ENCODE data around the gene MACF1.

MACF1 gene

DNA sequence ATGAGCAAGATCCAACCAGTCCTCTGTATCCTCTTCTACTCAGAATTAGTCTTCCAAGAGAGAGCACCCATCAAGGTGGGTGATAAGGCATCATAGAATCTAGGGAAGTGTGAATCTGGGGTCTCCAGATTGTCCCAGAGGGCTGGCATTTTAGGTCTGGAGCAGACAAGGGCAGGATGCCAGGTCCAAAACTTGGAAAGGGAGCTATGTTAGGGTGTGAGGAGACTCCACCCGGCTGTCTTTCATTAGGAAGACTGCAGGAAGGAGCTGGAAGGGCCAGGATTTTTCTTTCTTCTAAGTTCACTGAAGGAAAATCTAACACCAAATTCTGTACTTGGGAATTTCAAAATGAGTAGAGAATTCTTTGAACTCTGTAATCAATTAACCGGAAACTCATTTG lies 200.9 kb downstream of the MACF1 start:
- Mint-ChIP-seq H3K27ac (peak overlapping the region; percentile 88 to 98 (median 98)), H3K9me3 (no peaks in the 10 kb centered on the region), H3K4me3 (peak overlapping the region; percentile 50 to 64 (median 63)), H3K36me3 (ENCODE audit: low read depth) (peaks cover 5% of the 10 kb centered on the region), H3K27me3 (ENCODE audit: low read depth) (no peaks in the 10 kb centered on the region), H3K4me1 (peaks cover 54% of the 10 kb centered on the region)
- TF ChIP-seq, protein P1, sequence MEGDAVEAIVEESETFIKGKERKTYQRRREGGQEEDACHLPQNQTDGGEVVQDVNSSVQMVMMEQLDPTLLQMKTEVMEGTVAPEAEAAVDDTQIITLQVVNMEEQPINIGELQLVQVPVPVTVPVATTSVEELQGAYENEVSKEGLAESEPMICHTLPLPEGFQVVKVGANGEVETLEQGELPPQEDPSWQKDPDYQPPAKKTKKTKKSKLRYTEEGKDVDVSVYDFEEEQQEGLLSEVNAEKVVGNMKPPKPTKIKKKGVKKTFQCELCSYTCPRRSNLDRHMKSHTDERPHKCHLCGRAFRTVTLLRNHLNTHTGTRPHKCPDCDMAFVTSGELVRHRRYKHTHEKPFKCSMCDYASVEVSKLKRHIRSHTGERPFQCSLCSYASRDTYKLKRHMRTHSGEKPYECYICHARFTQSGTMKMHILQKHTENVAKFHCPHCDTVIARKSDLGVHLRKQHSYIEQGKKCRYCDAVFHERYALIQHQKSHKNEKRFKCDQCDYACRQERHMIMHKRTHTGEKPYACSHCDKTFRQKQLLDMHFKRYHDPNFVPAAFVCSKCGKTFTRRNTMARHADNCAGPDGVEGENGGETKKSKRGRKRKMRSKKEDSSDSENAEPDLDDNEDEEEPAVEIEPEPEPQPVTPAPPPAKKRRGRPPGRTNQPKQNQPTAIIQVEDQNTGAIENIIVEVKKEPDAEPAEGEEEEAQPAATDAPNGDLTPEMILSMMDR (IDR thresholded peaks at IDR 0.05; ENCODE audit: unreplicated experiment in 3 of 3), result no peak

- Mint-ChIP-seq H3K36me3 (ENCODE audit: low read depth) (peaks cover 15% of the 10 kb centered on the region), H3K4me3 (peak overlapping the region; percentile 93 to 97 (median 96)), H3K27me3 (ENCODE audit: low read depth) (no peaks in the 10 kb centered on the region), H3K4me1 (peaks cover 68% of the 10 kb centered on the region), H3K9me3 (no peaks in the 10 kb centered on the region), H3K27ac (peak overlapping the region; percentile 88 to 98 (median 98))
- TF ChIP-seq, protein P1 (IDR thresholded peaks at IDR 0.05; ENCODE audit: unreplicated experiment in 3 of 3), result no peak
Observed at GRCh38 chr1:39406533-39407450, 202.3 kb downstream of the MACF1 start.

- H3K27me3 Mint-ChIP-seq (ENCODE audit: low read depth), result no peaks in the 10 kb centered on the region
- peak overlapping the region; percentile 88 to 98 (median 98) for H3K27ac Mint-ChIP-seq
- no peaks in the 10 kb centered on the region for H3K9me3 Mint-ChIP-seq
- peaks cover 71% of the 10 kb centered on the region for H3K4me1 Mint-ChIP-seq
- TF ChIP-seq, protein P1 (IDR thresholded peaks at IDR 0.05; ENCODE audit: unreplicated experiment in 3 of 3), result no peak
- peak overlapping the region; percentile 93 to 97 (median 96) for H3K4me3 Mint-ChIP-seq
- H3K36me3 Mint-ChIP-seq (ENCODE audit: low read depth), result peaks cover 23% of the 10 kb centered on the region
Observed at GRCh38 chr1:39407510-39407895, 203.0 kb downstream of the MACF1 start.

DNA sequence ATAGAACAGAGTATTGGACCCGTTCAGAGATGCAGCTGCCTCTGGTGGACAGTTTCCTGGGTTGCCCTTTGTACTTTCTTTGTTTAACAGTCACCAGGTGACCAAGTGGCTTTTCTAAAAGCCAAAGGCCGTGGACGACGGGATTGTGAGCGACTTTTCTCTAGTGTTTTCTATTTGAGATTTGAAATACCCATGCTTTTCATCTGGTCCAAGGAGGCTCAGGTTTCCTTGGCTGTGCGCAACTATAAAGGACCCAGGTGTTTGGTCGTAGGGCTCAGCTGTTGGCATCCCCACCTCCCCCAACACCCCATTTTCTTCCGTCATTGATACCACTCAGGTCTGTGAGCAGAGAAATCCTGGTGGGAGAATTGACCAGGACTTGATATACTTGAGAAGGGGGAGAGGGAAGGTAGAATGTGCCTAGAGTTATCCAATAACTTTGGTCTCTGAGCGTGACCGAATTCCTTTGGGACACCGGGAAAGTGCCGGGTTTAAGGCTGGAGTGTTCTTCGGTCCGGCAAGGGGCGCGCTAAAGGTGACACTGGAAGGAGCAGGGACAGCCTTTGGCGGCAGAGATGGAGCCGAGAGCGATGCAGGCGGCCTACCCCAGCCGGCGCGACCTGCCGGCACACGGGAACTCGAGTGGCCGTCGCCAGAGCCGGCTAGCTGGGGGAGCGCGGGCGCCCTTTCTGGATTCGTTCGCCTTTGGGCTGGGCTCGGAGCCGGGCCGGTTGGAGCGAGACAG lies 203.6 kb downstream of the MACF1 start:
- Mint-ChIP-seq H3K27me3 (ENCODE audit: low read depth) (no peaks in the 10 kb centered on the region), H3K36me3 (ENCODE audit: low read depth) (peaks cover 26% of the 10 kb centered on the region), H3K27ac (peak overlapping the region; percentile 88 to 98 (median 98)), H3K4me3 (peak overlapping the region; percentile 93 to 97 (median 96)), H3K4me1 (peaks cover 70% of the 10 kb centered on the region), H3K9me3 (no peaks in the 10 kb centered on the region)
- TF ChIP-seq, protein P1 (IDR thresholded peaks at IDR 0.05; ENCODE audit: unreplicated experiment in 3 of 3), result no peak

DNA sequence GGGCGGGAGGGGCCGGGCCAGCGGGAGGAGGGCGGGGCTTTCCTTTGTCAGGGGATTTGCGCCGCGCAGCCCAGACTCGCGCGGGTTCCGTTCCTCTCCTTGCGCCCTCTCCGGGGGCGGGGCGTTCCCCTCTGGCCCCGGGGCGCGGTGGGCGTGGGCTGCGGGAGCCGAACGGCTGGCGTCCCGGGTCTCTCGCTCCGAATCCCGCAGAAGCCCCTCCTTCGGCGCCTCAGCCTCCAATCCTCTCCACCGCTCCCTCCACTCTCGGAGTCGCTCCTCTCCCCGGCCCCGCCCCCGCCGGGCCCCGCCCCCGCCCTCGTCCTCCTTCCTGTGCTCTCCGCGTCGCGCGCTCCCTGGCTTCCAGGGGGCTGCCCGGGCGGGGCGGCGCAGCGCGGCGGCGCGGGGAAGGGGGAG lies 204.2 kb downstream of the MACF1 start:
- no peaks in the 10 kb centered on the region for H3K27me3 Mint-ChIP-seq (ENCODE audit: low read depth)
- no peaks in the 10 kb centered on the region for H3K9me3 Mint-ChIP-seq
- TF ChIP-seq, protein P1 (IDR thresholded peaks at IDR 0.05; ENCODE audit: unreplicated experiment in 3 of 3), result no peak
- peak overlapping the region in 2 of 3 experiments; percentile 88 to 98 for H3K27ac Mint-ChIP-seq
- H3K36me3 Mint-ChIP-seq (ENCODE audit: low read depth), result peaks cover 26% of the 10 kb centered on the region
- H3K4me3 Mint-ChIP-seq, result peak overlapping the region; percentile 79 to 96 (median 93)
- H3K4me1 Mint-ChIP-seq, result peaks cover 70% of the 10 kb centered on the region
